OCI-LY1 (cell line): Measurements from ENCODE around the gene FBXO2.

ENCODE experiments used
- EZH2 ChIP-seq: fragments of 200-600 bp; sonication (generic), shearing (Covaris generic); IDR thresholded peaks from 2 replicates; pipeline ENCODE4 v1.8.0; 2017; ENCODE audit warnings: borderline replicate concordance, mixed run types, mild to moderate bottlenecking, antibody characterized with exemption, low read length, moderate library complexity, mixed read lengths
- TF ChIP-seq, protein P1 (sequence below): fragments of 200-600 bp; sonication (generic), shearing (Covaris generic); IDR thresholded peaks from 2 replicates; pipeline ENCODE4 v1.5.1; 2017; ENCODE audit warnings: mild to moderate bottlenecking, antibody characterized with exemption, low read length, moderate library complexity, mixed read lengths

GRCh38 chr1:11657654-11658053 lies 3.4 kb upstream of the FBXO2 start:
- TF ChIP-seq, protein P1, sequence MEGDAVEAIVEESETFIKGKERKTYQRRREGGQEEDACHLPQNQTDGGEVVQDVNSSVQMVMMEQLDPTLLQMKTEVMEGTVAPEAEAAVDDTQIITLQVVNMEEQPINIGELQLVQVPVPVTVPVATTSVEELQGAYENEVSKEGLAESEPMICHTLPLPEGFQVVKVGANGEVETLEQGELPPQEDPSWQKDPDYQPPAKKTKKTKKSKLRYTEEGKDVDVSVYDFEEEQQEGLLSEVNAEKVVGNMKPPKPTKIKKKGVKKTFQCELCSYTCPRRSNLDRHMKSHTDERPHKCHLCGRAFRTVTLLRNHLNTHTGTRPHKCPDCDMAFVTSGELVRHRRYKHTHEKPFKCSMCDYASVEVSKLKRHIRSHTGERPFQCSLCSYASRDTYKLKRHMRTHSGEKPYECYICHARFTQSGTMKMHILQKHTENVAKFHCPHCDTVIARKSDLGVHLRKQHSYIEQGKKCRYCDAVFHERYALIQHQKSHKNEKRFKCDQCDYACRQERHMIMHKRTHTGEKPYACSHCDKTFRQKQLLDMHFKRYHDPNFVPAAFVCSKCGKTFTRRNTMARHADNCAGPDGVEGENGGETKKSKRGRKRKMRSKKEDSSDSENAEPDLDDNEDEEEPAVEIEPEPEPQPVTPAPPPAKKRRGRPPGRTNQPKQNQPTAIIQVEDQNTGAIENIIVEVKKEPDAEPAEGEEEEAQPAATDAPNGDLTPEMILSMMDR, result no peak
- no peak for TF ChIP-seq EZH2
